Endometrial microvascular endothelial cells (primary cell): Measurements from ENCODE around the gene ATP9B. TPM values are rescaled to one million over a fixed set of nuclear protein-coding genes. Genes with fewer than 3 reads are reported as not detected.

ENCODE experiments used
- in situ Hi-C: cut with HindIII; loops from 2 replicates; pipeline ENCODE4 v1.10.0; 2017; ENCODE audit warnings: low sequenced_read_pairs, low pct_unique_long_range_greater_than_20kb; ENCODE audit errors: inconsistent ontology term
- total RNA-seq: library from RNA; depleted of rRNA; stranded (reverse); fragments of >200 nt; gene quantifications from one replicate; pipeline ENCODE4 v1.2.3, GENCODE V29; 2015; ENCODE audit errors: inconsistent ontology term

Gene ATP9B
- total RNA-seq, 1 donor from 2014 or later = 9.5 TPM

DNA sequence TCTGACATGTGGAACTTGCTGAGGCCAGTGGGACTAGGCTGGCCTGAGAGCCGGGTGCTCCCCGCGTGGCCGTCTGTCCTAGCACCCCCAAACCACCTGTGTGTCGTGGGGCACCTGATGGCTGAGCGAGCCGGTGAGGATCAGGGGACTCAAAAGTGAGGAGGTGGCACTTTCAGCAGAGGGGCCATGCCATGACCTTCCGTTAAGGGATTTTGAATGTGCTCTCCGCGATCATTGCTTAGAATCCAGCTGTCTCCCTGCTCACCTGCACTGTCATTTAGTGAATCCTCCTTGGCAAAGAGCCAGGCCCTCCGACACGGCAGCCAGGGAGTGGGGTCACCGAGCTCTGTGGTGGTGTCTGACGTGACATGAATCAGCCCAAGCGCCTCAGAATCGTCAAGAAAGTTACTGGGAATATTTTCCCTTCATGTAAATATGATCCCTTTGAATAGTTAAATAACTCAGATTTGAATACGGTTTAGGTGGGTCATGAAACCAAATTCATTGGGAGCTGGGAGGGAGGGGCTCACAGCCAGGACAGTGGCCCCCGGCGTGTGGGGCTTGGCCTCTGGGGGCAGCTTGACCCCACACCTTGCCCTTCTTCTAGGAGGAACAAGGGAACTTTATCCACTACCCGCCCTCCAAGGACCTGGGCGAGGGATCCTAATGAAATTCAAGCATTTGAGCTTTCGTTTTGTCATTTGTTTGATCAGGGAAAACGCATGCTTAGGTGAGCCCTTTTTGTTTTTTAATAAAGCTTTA lies 336.0 kb downstream of the ATP9B start:
- in situ Hi-C loops = no loop called here

DNA sequence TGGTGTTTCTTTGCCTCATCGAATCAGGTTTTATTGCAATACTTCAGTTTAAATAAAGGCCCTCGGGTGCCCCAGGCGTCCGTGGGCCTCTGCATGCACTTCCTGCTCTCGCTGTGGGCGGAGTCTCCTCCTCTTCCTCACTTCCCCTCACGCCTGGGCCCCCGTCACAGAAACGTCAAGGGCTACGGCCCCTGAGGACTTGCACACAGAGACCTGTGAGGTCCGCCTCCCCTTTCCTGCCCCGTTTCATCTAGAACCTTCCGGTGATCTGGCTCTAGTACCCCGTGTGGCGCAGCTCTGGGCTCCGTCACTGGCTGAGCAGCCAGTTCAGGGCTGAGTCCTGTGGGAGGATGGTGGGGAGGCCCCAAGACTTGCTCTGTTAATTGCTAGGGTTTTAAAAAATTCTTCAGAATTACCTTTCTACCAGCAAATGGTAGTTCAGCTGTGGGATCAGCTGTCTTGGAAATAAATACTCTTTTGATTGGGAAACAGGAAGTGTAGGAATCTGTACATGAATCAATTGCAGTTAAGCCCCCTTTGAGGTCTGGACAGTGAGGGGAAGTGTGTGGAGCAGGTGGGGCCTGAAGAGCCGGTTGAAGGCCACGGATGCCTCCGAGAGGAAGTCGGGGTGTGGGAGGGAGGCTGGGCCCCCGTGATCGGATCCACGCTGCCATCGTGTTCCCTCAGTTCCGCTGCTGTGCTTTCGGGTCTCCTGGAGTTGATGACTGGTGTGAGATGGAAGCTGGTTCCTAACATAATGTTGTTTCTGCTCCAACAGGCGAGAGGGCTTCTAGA lies 336.8 kb downstream of the ATP9B start:
- in situ Hi-C loops = no loop called here

DNA sequence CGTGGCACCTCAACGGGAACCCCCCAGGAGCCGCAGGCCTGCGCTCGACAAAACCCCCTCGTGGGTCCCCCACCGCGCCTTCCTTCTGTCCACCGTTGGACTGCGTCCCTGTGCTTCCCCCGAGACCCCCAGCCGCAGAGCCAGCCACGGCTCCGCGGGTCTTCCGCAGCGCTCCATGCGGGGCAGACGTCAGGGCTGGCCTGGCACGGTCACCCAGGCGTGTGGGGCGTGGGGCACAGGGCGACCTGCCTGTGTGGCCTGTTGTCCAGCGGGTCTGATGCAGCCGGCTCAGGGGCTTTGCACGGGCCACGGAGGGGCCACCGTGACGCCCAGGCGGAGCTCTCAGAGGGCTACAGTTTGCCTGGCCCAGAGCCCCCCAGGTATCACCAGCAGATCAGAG lies 337.5 kb downstream of the ATP9B start:
- in situ Hi-C loops = no loop called here

DNA sequence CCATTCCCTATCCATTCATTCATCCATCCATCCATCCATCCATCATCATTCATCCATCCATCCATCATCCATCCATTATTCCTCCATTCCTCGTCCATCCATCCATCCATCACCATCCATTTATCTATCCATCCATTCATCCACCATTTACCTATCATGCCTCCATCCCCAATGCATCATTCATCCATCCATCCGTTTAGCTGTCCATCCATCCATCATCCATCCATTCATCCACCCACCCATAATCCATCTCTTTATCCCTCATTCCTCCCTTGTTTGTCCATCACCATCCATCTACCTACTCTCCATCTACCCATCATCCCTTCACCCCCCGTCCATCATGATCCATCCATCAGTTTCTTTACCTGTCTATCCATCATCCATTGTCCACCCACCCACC lies 340.1 kb downstream of the ATP9B start:
- in situ Hi-C loops = no loop called here

DNA sequence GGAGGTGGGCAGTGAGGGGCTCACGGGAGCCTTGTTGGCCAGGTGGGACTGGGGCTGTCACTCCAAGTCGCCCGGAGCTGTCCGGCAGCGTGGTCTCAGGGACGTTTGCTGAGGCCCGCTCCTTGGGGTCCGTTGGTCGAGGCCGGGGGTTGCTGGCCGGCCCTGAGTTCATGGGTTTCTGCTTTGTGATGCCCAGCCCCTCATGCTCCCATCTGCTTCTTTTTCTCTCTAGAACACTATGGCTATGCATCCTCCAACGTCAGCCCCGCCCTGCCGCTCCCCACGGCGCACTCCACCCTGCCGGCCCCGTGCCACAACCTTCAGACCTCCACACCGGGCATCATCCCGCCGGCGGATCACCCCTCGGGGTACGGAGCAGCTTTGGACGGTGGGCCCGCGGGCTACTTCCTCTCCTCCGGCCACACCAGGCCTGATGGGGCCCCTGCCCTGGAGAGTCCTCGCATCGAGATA lies 341.0 kb downstream of the ATP9B start:
- in situ Hi-C loops = no loop called here

DNA sequence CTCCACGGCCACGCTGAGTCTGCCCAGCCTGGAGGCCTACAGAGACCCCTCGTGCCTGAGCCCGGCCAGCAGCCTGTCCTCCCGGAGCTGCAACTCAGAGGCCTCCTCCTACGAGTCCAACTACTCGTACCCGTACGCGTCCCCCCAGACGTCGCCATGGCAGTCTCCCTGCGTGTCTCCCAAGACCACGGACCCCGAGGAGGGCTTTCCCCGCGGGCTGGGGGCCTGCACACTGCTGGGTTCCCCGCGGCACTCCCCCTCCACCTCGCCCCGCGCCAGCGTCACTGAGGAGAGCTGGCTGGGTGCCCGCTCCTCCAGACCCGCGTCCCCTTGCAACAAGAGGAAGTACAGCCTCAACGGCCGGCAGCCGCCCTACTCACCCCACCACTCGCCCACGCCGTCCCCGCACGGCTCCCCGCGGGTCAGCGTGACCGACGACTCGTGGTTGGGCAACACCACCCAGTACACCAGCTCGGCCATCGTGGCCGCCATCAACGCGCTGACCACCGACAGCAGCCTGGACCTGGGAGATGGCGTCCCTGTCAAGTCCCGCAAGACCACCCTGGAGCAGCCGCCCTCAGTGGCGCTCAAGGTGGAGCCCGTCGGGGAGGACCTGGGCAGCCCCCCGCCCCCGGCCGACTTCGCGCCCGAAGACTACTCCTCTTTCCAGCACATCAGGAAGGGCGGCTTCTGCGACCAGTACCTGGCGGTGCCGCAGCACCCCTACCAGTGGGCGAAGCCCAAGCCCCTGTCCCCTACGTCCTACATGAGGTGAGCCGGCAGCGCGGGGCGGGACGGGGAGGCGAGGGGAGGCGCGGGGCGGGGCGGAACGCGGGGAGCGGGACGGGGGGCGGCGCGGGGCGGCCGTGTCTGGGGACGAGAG lies 341.8 kb downstream of the ATP9B start:
- in situ Hi-C loops = no loop called here

DNA sequence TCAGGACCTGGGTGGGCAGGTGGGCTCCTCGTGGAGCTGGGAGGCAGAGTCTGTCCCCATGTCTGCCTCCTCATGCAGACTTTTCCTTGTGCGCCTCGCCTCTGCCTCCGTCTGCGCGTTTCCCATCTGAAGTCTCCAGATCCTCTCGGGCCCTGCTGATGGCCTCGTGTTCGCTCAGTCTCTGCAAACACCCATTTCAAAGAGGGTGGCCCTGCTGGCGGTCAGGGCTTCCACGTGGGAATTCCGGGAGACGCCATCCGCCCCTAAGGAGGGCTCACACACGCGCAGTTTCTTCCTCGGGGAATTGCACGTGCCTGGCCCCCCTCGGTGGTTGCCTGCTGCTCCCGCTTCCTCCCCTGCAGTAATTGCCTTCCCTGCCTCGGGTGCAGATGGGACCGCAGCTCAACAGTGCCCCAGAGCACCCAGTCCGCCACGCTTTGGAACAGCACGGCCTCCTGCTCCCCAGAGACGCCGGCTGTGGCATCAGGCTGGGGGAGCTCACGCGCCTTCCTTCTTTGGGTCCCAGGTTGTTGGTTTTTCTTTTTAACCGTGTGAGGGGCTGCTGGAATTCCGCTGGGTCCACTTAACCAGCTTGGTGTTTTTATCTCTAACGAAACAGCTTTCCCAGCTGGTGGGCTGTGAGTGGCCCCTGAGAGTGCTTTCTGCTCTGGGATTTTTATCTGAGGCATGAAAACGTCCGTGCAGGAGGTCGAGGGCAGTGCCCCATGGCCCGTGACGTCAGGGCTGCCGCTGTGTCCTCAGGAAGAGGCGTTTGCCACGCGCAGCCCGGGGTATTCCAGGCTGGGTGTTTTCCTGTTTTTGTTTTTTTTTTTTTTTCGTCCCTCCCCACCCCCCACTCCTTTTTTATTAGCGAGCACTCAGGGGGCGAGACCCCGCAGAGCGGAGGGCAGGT lies 342.7 kb downstream of the ATP9B start:
- in situ Hi-C loops = no loop called here

DNA sequence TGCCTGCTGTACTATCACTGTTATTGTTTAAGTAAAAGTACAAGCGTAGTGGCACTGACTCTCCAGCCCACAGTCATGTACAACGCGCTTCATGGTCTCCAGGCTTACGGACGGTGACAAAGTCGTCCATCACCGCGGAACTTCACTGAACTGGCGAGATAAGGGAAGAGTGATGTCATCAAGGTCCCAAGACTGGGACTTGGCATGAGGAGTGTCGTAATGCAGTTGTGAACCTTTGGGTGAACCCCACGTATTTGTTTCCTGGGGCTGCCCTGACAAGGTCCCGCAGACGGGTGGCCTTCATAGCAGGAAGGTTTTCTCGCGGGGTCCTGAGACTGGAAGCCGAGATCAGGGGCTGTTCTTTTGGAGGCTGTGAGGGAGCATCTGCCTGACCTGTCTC lies 343.8 kb downstream of the ATP9B start:
- in situ Hi-C loops = no loop called here

DNA sequence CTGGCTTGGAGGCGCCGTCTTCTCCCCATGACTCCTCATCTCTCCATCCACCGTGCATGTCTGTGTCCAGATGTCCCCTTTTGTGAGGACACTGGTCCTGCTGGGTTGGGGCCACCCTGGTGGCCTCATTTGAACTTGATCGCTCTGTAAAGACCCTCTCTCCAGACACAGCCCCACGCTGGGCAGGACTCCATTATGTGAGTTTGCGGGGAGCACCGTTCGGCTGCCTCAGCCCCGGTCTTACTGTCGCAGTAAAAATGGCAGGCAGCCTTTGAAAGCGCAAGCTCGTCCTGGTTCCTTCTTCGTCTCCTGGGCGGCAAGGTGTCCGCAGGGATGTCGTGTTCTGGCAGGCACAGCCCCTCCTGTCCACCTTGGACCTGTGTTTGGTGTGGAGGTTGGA lies 344.2 kb downstream of the ATP9B start:
- in situ Hi-C loops = no loop called here

DNA sequence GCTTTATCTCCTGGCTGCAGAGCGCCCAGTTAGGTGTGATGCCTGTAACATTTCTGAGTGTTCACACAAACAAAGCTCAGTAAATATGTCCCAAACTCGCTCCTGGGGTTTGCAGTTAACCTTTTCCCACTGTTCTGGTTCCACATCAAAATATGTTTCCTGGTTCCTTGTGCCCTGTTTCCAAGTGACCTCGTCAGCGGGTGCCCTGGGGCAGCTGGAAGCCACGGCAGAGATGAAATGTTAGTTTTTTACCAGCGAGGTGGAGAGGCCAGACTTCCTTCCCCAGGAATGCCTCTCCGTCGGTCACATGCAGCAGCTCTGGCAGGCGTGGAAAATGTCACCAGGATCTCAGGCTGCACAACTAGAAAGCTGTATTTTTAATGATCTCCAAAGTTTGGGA lies 344.7 kb downstream of the ATP9B start:
- in situ Hi-C loops = no loop called here

DNA sequence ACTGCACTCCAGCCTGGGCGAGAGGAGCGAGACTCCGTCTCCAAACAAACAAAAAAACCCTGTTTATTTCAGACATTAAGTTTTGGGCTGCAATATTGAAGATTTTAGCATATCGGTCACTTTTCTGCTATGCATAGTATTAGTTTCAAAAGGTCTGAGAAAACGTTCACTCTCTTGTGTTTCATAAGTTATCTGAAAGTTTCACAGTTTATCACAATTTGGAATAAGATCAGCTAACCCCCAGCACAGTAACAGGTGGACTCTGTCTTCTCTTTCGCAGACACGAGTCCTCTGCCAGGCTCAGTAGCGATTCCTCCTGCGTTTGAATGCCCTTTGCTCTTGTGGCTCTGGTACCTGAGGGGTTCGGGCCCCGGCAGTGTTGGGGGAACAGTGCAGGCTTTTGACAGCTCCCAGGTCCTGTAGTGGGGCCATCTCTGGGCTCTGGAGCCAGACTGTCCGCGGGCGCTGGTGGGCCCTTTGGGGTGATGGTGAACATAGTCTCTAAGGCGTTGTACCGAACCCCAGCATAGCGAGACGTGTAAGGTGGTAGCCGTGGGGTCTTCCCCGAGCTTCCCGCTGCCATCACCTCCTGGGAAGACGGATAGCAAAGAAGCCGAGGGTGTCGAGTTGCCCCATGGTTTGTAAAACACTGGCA lies 347.0 kb downstream of the ATP9B start:
- in situ Hi-C loops = no loop called here

DNA sequence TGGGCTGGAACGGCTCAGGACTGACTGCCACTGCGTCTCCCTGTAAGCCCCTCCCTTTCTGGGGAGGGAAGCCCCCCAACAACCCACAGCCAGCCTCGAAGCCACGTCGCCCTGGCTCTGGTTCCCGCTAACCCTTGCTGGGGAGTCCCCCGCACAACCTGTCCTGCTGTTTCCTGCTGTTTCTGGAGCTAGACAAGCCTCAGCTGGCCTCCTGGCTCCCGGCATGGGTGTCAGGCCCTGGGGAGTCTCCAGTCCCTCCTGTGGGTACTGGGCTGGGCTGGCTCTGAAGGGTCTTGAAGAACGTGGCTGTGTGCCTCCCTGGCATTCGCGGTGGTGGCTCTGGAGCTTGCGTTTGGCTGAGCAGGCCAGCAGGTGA lies 347.5 kb downstream of the ATP9B start:
- in situ Hi-C loops = no loop called here

DNA sequence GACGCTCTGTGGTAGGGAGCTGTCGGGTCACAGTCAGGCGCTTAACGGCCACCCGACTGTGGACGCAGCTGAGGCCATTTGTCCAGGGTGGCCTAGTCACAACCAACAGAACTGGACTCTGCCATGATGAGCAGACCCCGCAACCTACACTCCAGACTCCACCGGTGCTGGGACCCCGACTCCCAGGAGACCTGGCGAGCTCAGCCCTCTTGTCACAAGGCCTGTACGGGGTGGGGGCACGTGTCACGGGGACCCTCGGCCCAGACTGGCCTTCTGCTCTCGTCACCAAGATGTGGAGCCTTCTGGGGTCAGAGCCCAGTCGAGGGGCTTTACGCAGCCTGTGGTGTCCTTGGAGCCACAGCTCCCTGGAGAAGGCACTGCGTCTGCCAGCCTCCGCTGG lies 349.0 kb downstream of the ATP9B start:
- in situ Hi-C loops = no loop called here

DNA sequence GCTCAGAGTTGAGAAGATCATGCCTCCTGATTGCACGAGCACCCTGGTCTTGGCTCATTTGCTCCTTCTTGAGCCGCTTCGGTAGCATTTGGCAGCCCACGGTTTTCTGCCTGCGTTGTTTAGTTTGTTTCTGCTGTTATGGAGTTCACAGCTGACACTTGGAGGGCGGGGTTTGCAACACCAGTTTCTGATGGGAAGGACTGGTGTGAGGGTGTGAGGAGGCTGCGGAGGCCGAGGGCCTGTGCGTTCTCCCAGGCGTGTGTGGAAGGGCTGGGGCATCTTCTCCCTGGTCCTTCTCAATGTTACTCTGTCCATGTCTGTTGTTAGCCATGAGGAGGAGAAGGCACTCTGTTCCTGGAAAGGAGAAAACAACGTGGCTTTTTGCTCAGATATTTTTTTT lies 349.4 kb downstream of the ATP9B start:
- in situ Hi-C loops = no loop called here

DNA sequence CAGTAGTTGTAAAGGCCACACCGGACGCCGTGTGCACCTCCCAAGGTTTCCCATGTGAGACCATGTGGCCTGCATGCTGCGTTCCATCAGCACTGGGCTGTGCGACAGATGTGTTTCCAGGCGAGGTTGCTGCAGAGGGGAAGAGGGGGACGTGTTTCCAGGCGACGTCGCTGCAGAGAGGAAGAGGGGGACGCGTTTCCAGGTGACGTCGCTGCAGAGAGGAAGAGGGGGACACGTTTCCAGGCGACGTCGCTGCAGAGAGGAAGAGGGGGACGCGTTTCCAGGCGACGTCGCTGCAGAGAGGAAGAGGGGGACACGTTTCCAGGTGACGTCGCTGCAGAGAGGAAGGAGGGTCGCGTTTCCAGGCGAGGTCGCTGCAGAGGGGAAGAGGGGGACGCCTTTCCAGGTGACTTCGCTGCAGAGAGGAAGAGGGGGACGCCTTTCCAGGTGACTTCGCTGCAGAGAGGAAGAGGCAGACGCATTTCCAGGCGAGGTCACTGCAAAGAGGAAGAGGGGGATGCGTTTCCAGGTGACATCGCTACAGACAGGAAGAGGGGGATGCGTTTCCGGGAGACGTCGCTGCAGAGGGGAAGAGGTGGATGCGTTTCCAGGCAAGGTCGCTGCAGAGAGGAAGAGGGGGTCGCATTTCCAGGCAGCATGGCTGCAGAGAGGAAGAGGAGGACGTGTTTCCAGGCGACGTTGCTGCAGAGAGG lies 351.0 kb downstream of the ATP9B start:
- in situ Hi-C loops = no loop called here

DNA sequence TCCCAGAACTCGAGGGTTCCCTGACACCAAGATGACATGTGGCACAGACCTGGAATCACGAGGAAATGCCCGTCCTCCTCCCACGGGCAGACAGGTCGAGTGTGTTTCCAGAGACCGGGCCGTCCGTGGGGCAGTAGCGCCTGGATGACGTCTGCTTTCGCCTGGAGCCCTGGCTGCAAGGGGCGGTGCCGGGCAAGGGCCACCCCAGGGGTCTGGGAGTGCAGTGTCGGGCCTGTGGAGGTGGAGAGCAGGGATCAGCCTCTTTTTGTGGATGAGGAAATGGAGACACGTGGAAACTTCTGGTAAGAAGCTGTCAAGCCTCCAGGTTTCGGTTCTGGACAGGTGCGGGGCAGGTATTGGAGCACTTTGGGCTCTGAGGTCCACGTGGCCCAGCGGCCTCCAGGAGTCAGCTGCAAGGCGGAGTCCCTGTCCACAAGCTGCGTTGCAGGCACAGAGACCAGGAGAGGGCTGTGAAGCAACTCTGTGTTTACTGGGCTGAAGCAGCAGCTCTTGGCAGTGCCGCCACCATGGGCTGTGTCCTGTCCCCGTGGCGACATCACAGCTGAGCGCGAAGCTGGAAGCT lies 352.2 kb downstream of the ATP9B start:
- in situ Hi-C loops = no loop called here
